ENCODE measurements around the gene SNRK. TPM values are rescaled to one million over a fixed set of nuclear protein-coding genes. Genes with fewer than 3 reads are reported as not detected.

Gene SNRK
- polyA plus RNA-seq (2012; ENCODE audit: low read depth, missing spikeins): 3.8 TPM

DNA sequence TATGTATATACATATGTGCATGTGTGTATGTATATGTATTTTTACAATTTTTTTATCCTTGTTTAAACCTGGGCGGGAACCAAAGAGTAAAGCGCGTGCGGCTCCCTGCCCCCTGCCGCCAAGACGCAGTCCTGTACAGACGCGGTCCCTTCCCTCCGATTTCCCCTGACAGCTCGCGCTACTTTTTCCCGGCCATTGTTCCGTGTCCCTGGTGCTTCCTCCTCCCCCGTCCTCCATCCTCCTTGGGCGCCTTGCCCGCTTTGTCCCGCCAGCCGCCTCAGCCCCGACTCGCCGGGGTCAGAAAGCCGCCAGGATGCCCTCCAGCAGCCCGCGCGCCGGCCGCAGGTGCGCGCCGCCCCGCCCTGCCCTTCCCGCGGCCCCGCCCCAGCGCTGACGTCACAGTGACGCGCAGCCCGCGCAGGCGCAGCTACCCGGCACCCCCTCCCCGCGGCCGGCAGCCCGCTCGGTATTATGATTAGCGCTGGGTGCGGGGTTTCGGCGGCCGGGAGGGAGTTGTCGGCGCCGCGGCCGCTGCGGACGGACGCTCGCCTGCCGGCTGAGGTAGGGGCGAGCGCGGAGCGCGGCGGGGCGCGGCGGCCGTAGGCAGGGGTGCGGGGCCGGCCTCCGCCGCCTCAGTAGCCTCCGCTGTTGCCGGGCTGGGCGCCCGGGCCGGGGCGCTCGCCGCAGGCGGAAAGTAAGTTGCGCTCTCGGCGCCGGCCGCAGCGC is at the start of gene SNRK:
Gene SNRK, plus strand, starts transcription at position 426 of the 726 bp plus-strand sequence. CDS start 16,664 bp downstream, outside the sequence.
- DNase-seq (ENCODE audit: insufficient read length, low spot score) (peak; percentile 79), FAIRE-seq (peak; percentile 92)
- TF ChIP-seq TAF1 (IDR thresholded peaks at IDR 0.05; ENCODE audit: low read depth, low read length) (0 out of 2 replicates have a peak, but pooled peaks have one; percentile 21), POLR2A (IDR thresholded peaks at IDR 0.05; ENCODE audit: low read depth, low read length) (no peak), SPI1 (IDR thresholded peaks at IDR 0.05; ENCODE audit: low read depth, low read length) (no peak), PAX5 (IDR thresholded peaks at IDR 0.05; ENCODE audit: insufficient read depth, low read length, severe bottlenecking) (no peak)

GRCh38 chr3:43238801-43239200 is 47.5 kb upstream of the SNRK start:
- FAIRE-seq: no peak

DNA sequence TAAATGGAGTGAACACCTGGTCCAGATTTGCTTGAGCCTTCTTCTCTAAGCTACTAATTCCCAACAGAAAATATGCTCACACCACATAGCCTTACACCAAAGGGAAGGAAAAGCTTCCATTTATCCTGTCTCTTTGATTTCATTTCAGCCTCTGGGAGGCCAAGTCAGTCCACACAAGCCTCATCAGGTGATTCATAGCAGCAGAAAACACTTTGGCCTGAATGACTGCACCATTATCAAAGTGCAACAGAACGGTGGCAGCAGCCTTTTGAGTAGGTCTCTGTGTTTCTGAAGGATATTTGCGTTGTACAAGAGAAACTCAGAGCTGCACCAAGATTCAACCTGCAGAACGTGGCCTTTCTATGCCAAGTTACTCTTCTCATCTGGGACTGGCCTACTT is 46.6 kb upstream of the SNRK start:
- no peak for DNase-seq (ENCODE audit: insufficient read length, low spot score)
- no peak for FAIRE-seq
- TF ChIP-seq TAF1 (IDR thresholded peaks at IDR 0.05; ENCODE audit: low read depth, low read length): no peak
- no peak for TF ChIP-seq POLR2AphosphoS5 (IDR thresholded peaks at IDR 0.05; ENCODE audit: low read depth, low read length)
- no peak for TF ChIP-seq SPI1 (IDR thresholded peaks at IDR 0.05; ENCODE audit: low read depth, low read length)
- TF ChIP-seq POLR2A (IDR thresholded peaks at IDR 0.05; ENCODE audit: low read depth, low read length): no peak
- TF ChIP-seq POU2F2 (IDR thresholded peaks at IDR 0.05; ENCODE audit: low read depth, low read length): no peak
- TF ChIP-seq PAX5 (IDR thresholded peaks at IDR 0.05; ENCODE audit: insufficient read depth, low read length, severe bottlenecking): no peak

More at GRCh38 chr3:43238801-43239200, 47.5 kb upstream of the SNRK start:
- TF ChIP-seq POLR2AphosphoS5 (IDR thresholded peaks at IDR 0.05; ENCODE audit: low read depth, low read length) (no peak), SPI1 (IDR thresholded peaks at IDR 0.05; ENCODE audit: low read depth, low read length) (no peak), POU2F2 (IDR thresholded peaks at IDR 0.05; ENCODE audit: low read depth, low read length) (no peak), POLR2A (IDR thresholded peaks at IDR 0.05; ENCODE audit: low read depth, low read length) (no peak), TAF1 (IDR thresholded peaks at IDR 0.05; ENCODE audit: low read depth, low read length) (no peak), PAX5 (IDR thresholded peaks at IDR 0.05; ENCODE audit: insufficient read depth, low read length, severe bottlenecking) (no peak)
- no peak for DNase-seq (ENCODE audit: insufficient read length, low spot score)

GRCh38 chr3:43243590-43244587 is 42.5 kb upstream of the SNRK start:
- DNase-seq (ENCODE audit: insufficient read length, low spot score) (no peak), FAIRE-seq (no peak)
- TF ChIP-seq PAX5 (IDR thresholded peaks at IDR 0.05; ENCODE audit: insufficient read depth, low read length, severe bottlenecking) (no peak), POU2F2 (IDR thresholded peaks at IDR 0.05; ENCODE audit: low read depth, low read length) (no peak), POLR2A (IDR thresholded peaks at IDR 0.05; ENCODE audit: low read depth, low read length) (no peak), SPI1 (IDR thresholded peaks at IDR 0.05; ENCODE audit: low read depth, low read length) (no peak), TAF1 (IDR thresholded peaks at IDR 0.05; ENCODE audit: low read depth, low read length) (no peak), POLR2AphosphoS5 (IDR thresholded peaks at IDR 0.05; ENCODE audit: low read depth, low read length) (no peak)

DNA sequence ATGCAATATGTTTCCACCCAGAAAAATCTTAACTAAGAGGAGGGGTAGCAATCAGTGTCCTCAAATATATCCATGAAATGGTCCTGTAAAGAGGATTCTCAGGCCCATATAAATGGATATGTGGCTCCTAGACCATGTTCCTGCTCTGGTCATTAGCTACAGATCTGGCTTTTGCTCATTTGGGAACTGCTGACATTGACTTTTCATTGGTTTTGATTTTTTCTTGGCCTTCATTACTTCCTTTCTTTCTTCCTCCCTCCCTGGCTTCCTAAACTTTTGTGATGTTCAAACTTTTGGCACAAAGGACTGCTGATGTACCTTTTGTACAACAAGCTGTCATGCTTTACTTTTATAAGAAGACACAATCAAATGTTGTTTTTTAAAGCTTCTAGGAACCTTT is 41.6 kb upstream of the SNRK start:
- no peak for TF ChIP-seq PAX5 (IDR thresholded peaks at IDR 0.05; ENCODE audit: insufficient read depth, low read length, severe bottlenecking)
- no peak for TF ChIP-seq SPI1 (IDR thresholded peaks at IDR 0.05; ENCODE audit: low read depth, low read length)
- no peak for TF ChIP-seq POU2F2 (IDR thresholded peaks at IDR 0.05; ENCODE audit: low read depth, low read length)
- no peak for TF ChIP-seq TAF1 (IDR thresholded peaks at IDR 0.05; ENCODE audit: low read depth, low read length)
- TF ChIP-seq POLR2AphosphoS5 (IDR thresholded peaks at IDR 0.05; ENCODE audit: low read depth, low read length): no peak
- no peak for TF ChIP-seq POLR2A (IDR thresholded peaks at IDR 0.05; ENCODE audit: low read depth, low read length)
- DNase-seq (ENCODE audit: insufficient read length, low spot score) (no peak), FAIRE-seq (no peak)

- no peak for TF ChIP-seq TAF1 (IDR thresholded peaks at IDR 0.05; ENCODE audit: low read depth, low read length)
- TF ChIP-seq PAX5 (IDR thresholded peaks at IDR 0.05; ENCODE audit: insufficient read depth, low read length, severe bottlenecking): no peak
- no peak for TF ChIP-seq SPI1 (IDR thresholded peaks at IDR 0.05; ENCODE audit: low read depth, low read length)
- TF ChIP-seq POU2F2 (IDR thresholded peaks at IDR 0.05; ENCODE audit: low read depth, low read length): no peak
- TF ChIP-seq POLR2AphosphoS5 (IDR thresholded peaks at IDR 0.05; ENCODE audit: low read depth, low read length): no peak
- TF ChIP-seq POLR2A (IDR thresholded peaks at IDR 0.05; ENCODE audit: low read depth, low read length): no peak
- no peak for DNase-seq (ENCODE audit: insufficient read length, low spot score)
- FAIRE-seq: no peak
These were observed 39.4 kb upstream of the SNRK start for GRCh38 chr3:43246976-43247375.

DNA sequence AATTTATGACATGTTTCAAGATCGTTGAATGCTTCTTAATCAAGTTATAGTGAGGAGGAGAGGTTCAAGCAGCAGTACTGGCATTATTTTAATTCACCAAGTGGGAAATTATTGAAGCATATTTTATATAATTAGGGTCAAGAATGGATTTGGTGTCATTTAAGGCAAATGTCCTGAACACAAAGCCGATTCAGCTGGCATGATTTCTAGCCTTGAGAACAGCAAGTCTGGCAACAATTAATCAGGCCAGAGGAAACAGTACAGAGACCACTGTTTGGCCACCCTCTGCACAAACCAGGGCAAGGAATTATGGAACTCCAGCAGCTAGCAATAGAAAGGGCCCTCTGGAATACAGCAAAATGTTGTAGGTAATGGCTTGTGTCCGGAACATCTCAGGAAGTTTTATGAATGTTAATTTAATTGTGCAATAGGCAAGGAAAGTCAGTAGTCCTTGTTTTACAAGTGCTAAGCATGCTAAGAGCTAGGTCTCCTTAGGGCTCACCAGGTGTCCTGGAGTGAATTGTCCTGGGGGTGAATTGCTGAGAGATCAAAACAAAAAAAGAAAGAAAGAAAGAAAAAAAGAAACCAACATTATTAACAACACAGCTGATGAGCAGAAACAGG is 38.7 kb upstream of the SNRK start:
- DNase-seq (ENCODE audit: insufficient read length, low spot score) (no peak), FAIRE-seq (no peak)
- TF ChIP-seq POLR2AphosphoS5 (IDR thresholded peaks at IDR 0.05; ENCODE audit: low read depth, low read length) (no peak), POU2F2 (IDR thresholded peaks at IDR 0.05; ENCODE audit: low read depth, low read length) (no peak), SPI1 (IDR thresholded peaks at IDR 0.05; ENCODE audit: low read depth, low read length) (no peak), PAX5 (IDR thresholded peaks at IDR 0.05; ENCODE audit: insufficient read depth, low read length, severe bottlenecking) (no peak), TAF1 (IDR thresholded peaks at IDR 0.05; ENCODE audit: low read depth, low read length) (no peak)

DNA sequence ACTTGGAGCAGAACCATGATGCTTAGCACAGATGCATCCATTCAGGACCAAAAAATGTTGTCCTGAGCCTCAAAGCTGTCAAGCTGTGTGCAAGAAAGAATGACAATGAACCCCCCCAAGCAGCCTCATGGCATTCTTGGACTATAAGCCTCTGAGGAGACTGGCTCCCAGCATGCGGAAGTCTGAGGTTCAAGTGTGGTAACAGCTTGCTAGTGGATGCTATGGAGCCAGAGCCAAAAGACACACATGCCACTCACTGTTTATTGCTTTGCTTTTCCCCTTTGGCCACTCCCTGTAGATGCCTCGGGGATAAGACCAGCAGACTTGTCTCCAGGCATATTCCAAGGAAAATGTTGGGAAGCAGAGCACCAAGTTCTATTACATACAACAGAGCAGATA is 38.2 kb upstream of the SNRK start:
- FAIRE-seq: no peak
- DNase-seq (ENCODE audit: insufficient read length, low spot score): no peak

More for the DNA sequence above, 38.2 kb upstream of the SNRK start:
- TF ChIP-seq SPI1 (IDR thresholded peaks at IDR 0.05; ENCODE audit: low read depth, low read length) (no peak), POU2F2 (IDR thresholded peaks at IDR 0.05; ENCODE audit: low read depth, low read length) (no peak), POLR2AphosphoS5 (IDR thresholded peaks at IDR 0.05; ENCODE audit: low read depth, low read length) (no peak), TAF1 (IDR thresholded peaks at IDR 0.05; ENCODE audit: low read depth, low read length) (no peak)
